ENCODE results near the gene STK16. TPM values are rescaled to one million over a fixed set of nuclear protein-coding genes. Genes with fewer than 3 reads are reported as not detected.
"Not testable (repeated sequence)": the region's sequence is repeated elsewhere in the genome, so short reads cannot be mapped to it uniquely, and the experiment has no call there.

The STK16 gene
- total and polyA plus RNA-seq, 4 donors = 5.8 to 44.3 (median 23.7) TPM

DNA sequence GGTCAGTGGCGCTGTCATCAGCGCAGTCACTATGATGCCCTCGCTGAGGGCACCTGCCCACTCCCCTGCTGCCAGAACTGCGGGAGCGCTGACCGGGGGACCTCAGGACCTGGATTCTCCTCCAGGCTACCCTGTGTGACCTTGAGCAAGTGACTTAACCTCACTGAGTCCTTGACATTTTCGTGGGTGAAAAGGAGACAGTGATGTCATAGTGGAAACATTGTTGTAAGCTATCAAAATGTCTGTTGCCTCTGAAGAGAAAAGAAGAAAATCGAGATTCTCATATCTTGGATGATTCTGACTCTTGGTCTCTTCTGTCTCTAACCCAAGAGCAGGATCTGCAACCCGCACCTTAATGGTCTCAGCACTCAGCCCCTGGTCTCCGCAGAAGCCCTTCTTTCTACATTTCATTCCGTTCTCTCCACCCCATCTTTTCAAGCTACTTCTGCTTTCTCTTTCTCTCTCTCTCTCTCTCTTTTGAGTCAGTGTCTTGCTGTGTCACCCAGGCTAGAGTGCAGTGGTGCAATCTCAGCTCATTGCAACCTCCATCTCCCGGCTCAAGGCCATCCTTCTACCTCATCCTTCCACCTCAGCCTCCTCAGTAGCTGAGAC lies 9.4 kb downstream of the STK16 start (continued):
- TF ChIP-seq, protein P1, sequence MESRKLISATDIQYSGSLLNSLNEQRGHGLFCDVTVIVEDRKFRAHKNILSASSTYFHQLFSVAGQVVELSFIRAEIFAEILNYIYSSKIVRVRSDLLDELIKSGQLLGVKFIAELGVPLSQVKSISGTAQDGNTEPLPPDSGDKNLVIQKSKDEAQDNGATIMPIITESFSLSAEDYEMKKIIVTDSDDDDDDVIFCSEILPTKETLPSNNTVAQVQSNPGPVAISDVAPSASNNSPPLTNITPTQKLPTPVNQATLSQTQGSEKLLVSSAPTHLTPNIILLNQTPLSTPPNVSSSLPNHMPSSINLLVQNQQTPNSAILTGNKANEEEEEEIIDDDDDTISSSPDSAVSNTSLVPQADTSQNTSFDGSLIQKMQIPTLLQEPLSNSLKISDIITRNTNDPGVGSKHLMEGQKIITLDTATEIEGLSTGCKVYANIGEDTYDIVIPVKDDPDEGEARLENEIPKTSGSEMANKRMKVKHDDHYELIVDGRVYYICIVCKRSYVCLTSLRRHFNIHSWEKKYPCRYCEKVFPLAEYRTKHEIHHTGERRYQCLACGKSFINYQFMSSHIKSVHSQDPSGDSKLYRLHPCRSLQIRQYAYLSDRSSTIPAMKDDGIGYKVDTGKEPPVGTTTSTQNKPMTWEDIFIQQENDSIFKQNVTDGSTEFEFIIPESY (IDR thresholded peaks at IDR 0.05) = no peak
- TF ChIP-seq, protein P2, sequence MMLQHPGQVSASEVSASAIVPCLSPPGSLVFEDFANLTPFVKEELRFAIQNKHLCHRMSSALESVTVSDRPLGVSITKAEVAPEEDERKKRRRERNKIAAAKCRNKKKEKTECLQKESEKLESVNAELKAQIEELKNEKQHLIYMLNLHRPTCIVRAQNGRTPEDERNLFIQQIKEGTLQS (IDR thresholded peaks at IDR 0.05) = no peak
- TF ChIP-seq SP1 (IDR thresholded peaks at IDR 0.05) = no peak
- TF ChIP-seq, protein P3, sequence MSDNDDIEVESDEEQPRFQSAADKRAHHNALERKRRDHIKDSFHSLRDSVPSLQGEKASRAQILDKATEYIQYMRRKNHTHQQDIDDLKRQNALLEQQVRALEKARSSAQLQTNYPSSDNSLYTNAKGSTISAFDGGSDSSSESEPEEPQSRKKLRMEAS (IDR thresholded peaks at IDR 0.05) = no peak
- no peak for TF ChIP-seq GABPA (IDR thresholded peaks at IDR 0.05 in 1 of 2, conservative IDR thresholded peaks at IDR 0.05 in 1 of 2)
- TF ChIP-seq HNF4A (conservative IDR thresholded peaks at IDR 0.05) = no peak
- TF ChIP-seq FOXA2 (IDR thresholded peaks at IDR 0.05) = no peak

DNA sequence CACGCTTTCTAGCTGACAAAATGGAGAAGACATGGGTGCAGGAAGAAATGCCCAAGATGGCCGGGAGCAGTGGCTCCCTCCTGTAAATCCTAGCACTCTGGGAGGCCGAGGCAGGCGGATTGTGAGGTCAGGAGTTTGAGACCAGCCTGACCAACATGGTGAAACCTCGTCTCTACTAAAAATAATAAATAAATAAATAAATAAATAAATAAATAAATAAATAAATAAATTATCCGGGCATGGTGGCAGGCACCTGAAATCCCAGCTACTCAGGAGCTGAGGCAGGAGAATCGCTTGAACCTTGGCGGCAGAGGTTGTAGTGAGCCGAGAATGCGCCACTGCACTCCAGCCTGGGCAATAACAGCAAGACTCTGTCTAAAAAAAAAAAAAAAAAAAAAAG lies 13.7 kb downstream of the STK16 start:
- H3K27ac ChIP-seq (ENCODE audit: low read depth in 1 of 2, low read length in 2 of 2); H3K36me3 ChIP-seq (ENCODE audit: control insufficient read depth in 4 of 4, insufficient read depth in 3 of 4, low read depth in 1 of 4, low read length in 3 of 4); DNase-seq (ENCODE audit: low spot score); H3K27me3 ChIP-seq (ENCODE audit: control insufficient read depth in 4 of 4, insufficient read depth in 4 of 4, low read length in 3 of 4); H3K4me1 ChIP-seq (ENCODE audit: control insufficient read depth in 4 of 4, insufficient read depth in 4 of 4, low read length in 3 of 4); H3K4me3 ChIP-seq (ENCODE audit: low read depth in 1 of 3, low read length in 3 of 3); H3K9ac ChIP-seq (ENCODE audit: low read depth in 1 of 2, low read length in 2 of 2); H3K9me3 ChIP-seq (ENCODE audit: control insufficient read depth in 4 of 4, low read length in 3 of 4): not testable (repeated sequence)
- 89% methylated on average over 10 of the region's 10 CpGs for WGBS

DNA sequence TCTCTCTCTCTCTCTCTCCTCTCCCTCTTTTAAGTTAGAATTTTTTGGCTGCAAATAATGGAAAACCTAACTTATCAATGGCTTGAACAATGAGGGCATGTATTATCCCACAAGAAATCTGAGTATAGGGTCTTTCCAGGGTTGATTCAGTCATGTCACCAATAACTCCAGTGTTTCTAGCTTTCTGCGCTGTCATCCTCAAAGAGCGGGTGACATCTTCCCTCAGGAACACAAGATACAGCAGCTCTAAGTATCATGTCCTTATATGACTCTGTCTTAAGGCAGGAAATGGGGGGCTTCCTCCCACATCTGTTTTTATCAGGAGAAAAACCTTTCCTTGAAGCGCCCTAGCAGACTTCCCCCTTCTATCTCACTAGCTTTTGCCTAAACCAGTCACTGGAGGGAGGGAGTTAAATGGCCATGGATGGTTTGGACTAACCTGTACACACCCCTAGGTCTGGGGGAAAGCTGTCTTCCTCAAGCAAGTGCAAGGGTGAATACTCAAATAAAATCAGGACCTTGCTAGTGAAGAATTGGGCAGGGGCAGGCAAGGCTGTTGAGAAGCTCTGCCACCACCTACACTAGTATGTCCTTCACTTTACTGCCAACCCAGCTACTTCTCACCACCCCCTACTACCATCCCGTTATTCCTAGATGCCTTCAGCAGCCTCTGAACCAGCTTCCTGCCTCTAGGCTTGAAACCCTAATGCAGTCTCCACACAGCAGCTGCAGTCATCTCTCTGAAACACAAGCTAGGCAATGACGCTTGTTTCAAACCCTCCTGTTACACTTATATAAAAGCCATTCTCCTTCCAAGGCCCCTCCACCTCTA lies 16.0 kb downstream of the STK16 start:
- no peaks in the 10 kb centered on the region for H3K9me3 ChIP-seq (ENCODE audit: control insufficient read depth in 4 of 4, low read length in 3 of 4)
- TF ChIP-seq HNF4G (IDR thresholded peaks at IDR 0.05) (no peak), RAD21 (IDR thresholded peaks at IDR 0.05) (no peak), EGR1 (IDR thresholded peaks at IDR 0.05; ENCODE audit: low read depth in 2 of 2) (no peak), NR2F2 (IDR thresholded peaks at IDR 0.05) (no peak), HNF4A (conservative IDR thresholded peaks at IDR 0.05) (no peak), GABPA (IDR thresholded peaks at IDR 0.05 in 1 of 2, conservative IDR thresholded peaks at IDR 0.05 in 1 of 2) (no peak), YY1 (IDR thresholded peaks at IDR 0.05) (no peak), FOXA1 (IDR thresholded peaks at IDR 0.05) (no peak)
- TF ChIP-seq, protein P1 (IDR thresholded peaks at IDR 0.05) = no peak
- H3K36me3 ChIP-seq (ENCODE audit: control insufficient read depth in 4 of 4, insufficient read depth in 3 of 4, low read depth in 1 of 4, low read length in 3 of 4) = no peaks in the 10 kb centered on the region
- no peak overlapping the region for H3K4me3 ChIP-seq (ENCODE audit: low read depth in 1 of 3, low read length in 3 of 3)
- no peaks in the 10 kb centered on the region for H3K27me3 ChIP-seq (ENCODE audit: control insufficient read depth in 4 of 4, insufficient read depth in 4 of 4, low read length in 3 of 4)
- DNase-seq (ENCODE audit: low spot score) = no peak
- no peaks in the 10 kb centered on the region for H3K4me1 ChIP-seq (ENCODE audit: control insufficient read depth in 4 of 4, insufficient read depth in 4 of 4, low read length in 3 of 4)
- WGBS = 75% methylated on average over 5 of the region's 5 CpGs
- H3K27ac ChIP-seq (ENCODE audit: low read depth in 1 of 2, low read length in 2 of 2) = no peak overlapping the region
- no peak overlapping the region for H3K9ac ChIP-seq (ENCODE audit: low read depth in 1 of 2, low read length in 2 of 2)

Measured in liver (tissue), 9 donors.